HepG2 (cell line): ENCODE data around the gene DNMT3A. TPM values are rescaled to one million over a fixed set of nuclear protein-coding genes. Genes with fewer than 3 reads are reported as not detected.

ENCODE experiments used
- ASH2L ChIP-seq: fragments of 300-600, 200-600 bp; sonication (generic); IDR thresholded peaks from 2 replicates; pipeline ENCODE4 v1.7.0; 2017; ENCODE audit warnings: low read depth, mild to moderate bottlenecking, moderate library complexity, mixed read lengths, low read length; ENCODE audit not compliant: insufficient read length
- HIC2 ChIP-seq: sonication (generic); formaldehyde crosslinking; IDR thresholded peaks from 2 replicates; pipeline ENCODE4 v1.9.0; 2022; ENCODE audit warnings: low read depth, missing genetic modification reagents
- NR2F2 ChIP-seq: IDR thresholded peaks from 2 replicates; pipeline ENCODE4 v1.6.1; 2012; ENCODE audit warnings: low read depth, inconsistent platforms, borderline replicate concordance
- RXRA ChIP-seq: sonication (generic); formaldehyde crosslinking; IDR thresholded peaks from 2 replicates; pipeline ENCODE4 v1.5.1; 2020; ENCODE audit warnings: missing genetic modification reagents
- ZNF160 ChIP-seq: sonication (generic); formaldehyde crosslinking; IDR thresholded peaks from 2 replicates; pipeline ENCODE4 v1.8.0; 2022; ENCODE audit warnings: mild to moderate bottlenecking, inconsistent platforms, missing genetic modification reagents
- ZNF205 ChIP-seq: IDR thresholded peaks from 2 replicates; pipeline ENCODE4 v1.6.1; 2018; ENCODE audit warnings: missing biosample characterization, missing genetic modification reagents
- ZNF441 ChIP-seq: sonication (generic); formaldehyde crosslinking; IDR thresholded peaks from 2 replicates; pipeline ENCODE4 v1.7.0; 2021; ENCODE audit warnings: missing genetic modification reagents, borderline replicate concordance
- ZNF549 ChIP-seq: sonication (generic); formaldehyde crosslinking; IDR thresholded peaks from 2 replicates; pipeline ENCODE4 v1.5.0; 2020; ENCODE audit warnings: missing genetic modification reagents
- ZNF562 ChIP-seq: sonication (generic); formaldehyde crosslinking; IDR thresholded peaks from 2 replicates; pipeline ENCODE4 v1.8.0; 2022; ENCODE audit warnings: missing genetic modification reagents, borderline replicate concordance
- ZNF674 ChIP-seq: sonication (generic); formaldehyde crosslinking; IDR thresholded peaks from 2 replicates; pipeline ENCODE4 v1.5.0; 2020; ENCODE audit warnings: low read depth, mild to moderate bottlenecking, missing genetic modification reagents
- polyA plus RNA-seq, 8 experiments: library from polyadenylated mRNA; depleted of rRNA in 3 of 8; stranded (reverse) in 7 of 8; unstranded in 1 of 8; fragments of >200 nt; fragmentation: Illumina TruSeq in 4 of 8; extraction: Trizol in 4 of 8; gene quantifications; 2 replicates each; pipeline versions ENCODE4 v1.2.1 to v1.2.3, GENCODE V29; 2011 to 2016; ENCODE audit warnings: low read depth in 4 of 8, missing spikeins in 1 of 8, mixed read lengths in 1 of 8; ENCODE audit not compliant: insufficient read depth in 1 of 8
- total RNA-seq, 5 experiments: library from RNA; depleted of rRNA; stranded (reverse); fragments of >200 nt; fragmentation: Illumina TruSeq; extraction: Trizol; gene quantifications; 2 replicates each; pipeline ENCODE4 v1.2.3, GENCODE V29; 2016; ENCODE audit warnings: low read depth in 1 of 5
- TF ChIP-seq, protein P1 (sequence below): sonication (generic); formaldehyde crosslinking; IDR thresholded peaks from 2 replicates; pipeline ENCODE4 v1.4.0; 2020; ENCODE audit warnings: mild to moderate bottlenecking, missing genetic modification reagents
- TF ChIP-seq, protein P2 (sequence below): sonication (generic); formaldehyde crosslinking; IDR thresholded peaks from 2 replicates; pipeline ENCODE4 v1.4.0; 2020; ENCODE audit warnings: low read depth, mild to moderate bottlenecking, missing genetic modification reagents
- TF ChIP-seq, protein P3 (sequence below): sonication (generic); formaldehyde crosslinking; IDR thresholded peaks from 2 replicates; pipeline ENCODE4 v1.9.0; 2021; ENCODE audit warnings: missing genetic modification reagents, borderline replicate concordance

Gene DNMT3A
- total and polyA plus RNA-seq, 2 of the 13 experiments (the other 11 are each of a cell fraction or from before 2014, with no cell fraction given) = 14.7 to 29.1 TPM

DNA sequence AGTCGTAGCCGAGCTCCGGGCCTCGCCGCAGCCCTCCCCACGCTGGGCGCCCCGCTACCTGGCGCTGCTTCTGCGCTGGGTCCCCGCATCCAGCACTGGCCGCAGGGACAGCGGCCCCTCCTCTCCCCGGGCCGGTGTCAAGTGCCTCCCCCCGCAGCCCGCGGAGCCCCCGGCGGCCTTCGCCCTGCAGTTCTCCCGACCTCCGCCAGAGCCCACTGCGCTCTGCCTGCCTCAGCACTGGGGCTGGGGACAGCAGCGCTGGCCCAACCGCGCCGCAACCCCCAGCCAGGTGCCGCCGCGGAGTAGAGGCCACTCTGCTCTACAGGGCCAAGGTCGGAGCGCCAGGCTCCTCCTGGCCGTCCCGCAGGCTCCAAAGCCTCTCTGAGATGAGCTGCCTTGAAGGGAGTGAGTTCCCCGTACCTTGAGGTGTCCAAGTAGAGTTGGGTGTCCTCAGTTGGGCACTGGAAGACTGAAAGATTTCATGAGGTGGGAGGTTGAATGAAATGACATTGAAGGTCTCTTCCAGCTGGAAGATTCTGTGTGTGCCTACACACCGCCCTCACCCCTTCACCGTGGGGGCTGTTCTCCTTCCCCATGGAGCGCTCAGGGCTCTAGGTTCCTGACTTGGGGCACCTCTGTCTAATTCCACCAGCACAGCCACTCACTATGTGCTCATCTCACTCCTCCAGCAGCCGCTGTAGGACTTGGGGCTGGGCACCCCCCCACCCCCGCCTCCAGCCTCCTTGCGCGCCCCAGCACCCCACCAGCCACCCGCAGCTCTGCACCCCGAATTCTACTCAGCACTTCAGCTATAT lies 854 bp upstream of the DNMT3A start (continued):
- TF ChIP-seq, protein P1, sequence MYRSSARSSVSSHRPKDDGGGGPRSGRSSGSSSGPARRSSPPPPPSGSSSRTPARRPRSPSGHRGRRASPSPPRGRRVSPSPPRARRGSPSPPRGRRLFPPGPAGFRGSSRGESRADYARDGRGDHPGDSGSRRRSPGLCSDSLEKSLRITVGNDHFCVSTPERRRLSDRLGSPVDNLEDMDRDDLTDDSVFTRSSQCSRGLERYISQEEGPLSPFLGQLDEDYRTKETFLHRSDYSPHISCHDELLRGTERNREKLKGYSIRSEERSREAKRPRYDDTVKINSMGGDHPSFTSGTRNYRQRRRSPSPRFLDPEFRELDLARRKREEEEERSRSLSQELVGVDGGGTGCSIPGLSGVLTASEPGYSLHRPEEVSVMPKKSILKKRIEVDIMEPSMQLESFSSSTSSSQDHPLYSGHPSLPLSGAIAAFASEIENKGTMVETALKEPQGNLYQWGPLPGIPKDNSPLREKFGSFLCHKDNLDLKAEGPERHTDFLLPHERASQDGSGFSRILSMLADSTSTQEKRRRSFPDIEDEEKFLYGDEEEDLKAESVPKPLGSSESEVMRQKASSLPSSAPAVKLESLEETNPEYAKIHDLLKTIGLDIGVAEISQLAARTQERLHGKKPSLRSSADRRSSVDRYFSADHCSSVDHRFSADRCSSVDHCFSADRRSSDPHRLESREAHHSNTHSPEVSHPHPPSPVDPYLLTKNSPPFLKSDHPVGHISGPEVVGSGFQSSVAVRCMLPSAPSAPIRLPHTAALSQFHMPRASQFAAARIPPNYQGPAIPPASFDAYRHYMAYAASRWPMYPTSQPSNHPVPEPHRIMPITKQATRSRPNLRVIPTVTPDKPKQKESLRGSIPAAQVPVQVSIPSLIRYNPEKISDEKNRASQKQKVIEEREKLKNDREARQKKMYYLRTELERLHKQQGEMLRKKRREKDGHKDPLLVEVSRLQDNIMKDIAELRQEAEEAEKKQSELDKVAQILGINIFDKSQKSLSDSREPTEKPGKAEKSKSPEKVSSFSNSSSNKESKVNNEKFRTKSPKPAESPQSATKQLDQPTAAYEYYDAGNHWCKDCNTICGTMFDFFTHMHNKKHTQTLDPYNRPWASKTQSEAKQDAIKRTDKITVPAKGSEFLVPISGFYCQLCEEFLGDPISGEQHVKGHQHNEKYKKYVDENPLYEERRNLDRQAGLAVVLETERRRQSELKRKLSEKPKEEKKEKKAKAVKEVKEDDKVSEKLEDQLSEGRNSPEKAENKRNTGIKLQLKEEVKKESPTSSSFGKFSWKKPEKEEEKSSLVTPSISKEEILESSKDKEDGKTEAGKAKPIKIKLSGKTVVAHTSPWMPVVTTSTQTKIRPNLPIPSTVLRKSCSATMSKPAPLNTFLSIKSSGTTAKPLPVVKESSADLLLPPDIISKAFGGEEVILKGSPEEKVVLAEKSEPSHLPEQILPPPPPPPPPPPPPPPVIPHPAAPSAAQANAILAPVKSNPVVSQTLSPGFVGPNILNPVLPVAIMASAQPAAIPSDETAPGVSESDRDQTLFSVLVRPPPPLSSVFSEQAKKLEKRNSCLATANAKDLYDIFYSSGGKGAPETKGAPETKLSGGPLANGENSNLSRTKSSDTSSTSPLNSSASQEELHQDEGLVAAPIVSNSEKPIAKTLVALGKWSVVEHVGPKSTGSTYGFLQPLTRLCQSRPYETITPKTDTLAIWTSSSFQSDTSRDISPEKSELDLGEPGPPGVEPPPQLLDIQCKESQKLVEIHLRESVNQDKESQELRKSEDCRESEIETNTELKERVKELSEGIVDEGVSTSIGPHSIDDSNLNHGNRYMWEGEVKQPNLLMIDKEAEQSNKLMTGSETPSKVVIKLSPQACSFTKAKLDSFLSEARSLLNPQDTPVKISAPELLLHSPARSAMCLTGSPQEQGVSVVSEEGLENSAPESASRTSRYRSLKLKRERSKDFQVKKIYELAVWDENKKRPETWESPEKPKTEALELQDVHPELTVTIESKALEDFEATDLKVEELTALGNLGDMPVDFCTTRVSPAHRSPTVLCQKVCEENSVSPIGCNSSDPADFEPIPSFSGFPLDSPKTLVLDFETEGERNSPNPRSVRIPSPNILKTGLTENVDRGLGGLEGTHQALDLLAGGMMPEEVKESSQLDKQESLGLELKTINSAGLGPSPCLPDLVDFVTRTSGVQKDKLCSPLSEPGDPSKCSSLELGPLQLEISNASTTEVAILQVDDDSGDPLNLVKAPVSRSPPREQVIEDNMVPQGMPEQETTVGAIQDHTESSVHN (CRISPR knock-in tag) = no peak
- peak; percentile 84; the same call in 1 of the 2 replicates for TF ChIP-seq ZNF441 (CRISPR knock-in tag)
- TF ChIP-seq, protein P2, sequence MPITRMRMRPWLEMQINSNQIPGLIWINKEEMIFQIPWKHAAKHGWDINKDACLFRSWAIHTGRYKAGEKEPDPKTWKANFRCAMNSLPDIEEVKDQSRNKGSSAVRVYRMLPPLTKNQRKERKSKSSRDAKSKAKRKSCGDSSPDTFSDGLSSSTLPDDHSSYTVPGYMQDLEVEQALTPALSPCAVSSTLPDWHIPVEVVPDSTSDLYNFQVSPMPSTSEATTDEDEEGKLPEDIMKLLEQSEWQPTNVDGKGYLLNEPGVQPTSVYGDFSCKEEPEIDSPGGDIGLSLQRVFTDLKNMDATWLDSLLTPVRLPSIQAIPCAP (CRISPR knock-in tag) = no peak
- no peak for TF ChIP-seq ZNF562
- peak; percentile 47 for TF ChIP-seq ASH2L
- TF ChIP-seq ZNF160 (CRISPR knock-in tag) = peak; percentile 70; the same call in 1 of the 2 replicates
- peak; percentile 91 for TF ChIP-seq ZNF205 (CRISPR knock-in tag)
- no peak for TF ChIP-seq ZNF674 (CRISPR knock-in tag)
- TF ChIP-seq, protein P3, sequence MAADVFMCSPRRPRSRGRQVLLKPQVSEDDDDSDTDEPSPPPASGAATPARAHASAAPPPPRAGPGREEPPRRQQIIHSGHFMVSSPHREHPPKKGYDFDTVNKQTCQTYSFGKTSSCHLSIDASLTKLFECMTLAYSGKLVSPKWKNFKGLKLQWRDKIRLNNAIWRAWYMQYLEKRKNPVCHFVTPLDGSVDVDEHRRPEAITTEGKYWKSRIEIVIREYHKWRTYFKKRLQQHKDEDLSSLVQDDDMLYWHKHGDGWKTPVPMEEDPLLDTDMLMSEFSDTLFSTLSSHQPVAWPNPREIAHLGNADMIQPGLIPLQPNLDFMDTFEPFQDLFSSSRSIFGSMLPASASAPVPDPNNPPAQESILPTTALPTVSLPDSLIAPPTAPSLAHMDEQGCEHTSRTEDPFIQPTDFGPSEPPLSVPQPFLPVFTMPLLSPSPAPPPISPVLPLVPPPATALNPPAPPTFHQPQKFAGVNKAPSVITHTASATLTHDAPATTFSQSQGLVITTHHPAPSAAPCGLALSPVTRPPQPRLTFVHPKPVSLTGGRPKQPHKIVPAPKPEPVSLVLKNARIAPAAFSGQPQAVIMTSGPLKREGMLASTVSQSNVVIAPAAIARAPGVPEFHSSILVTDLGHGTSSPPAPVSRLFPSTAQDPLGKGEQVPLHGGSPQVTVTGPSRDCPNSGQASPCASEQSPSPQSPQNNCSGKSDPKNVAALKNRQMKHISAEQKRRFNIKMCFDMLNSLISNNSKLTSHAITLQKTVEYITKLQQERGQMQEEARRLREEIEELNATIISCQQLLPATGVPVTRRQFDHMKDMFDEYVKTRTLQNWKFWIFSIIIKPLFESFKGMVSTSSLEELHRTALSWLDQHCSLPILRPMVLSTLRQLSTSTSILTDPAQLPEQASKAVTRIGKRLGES = no peak
- TF ChIP-seq ZNF549 = no peak
- no peak for TF ChIP-seq NR2F2
- TF ChIP-seq HIC2 (CRISPR knock-in tag) = peak; percentile 61
- TF ChIP-seq RXRA (CRISPR knock-in tag) = peak; percentile 94
